A673 (cell line): ENCODE measurements around the gene ARHGAP5. TPM values are rescaled to one million over a fixed set of nuclear protein-coding genes. Genes with fewer than 3 reads are reported as not detected.
A peak's percentile ranks its signal among the peaks of the same experiment; 100 is the strongest.
"Not testable (repeated sequence)": the region's sequence is repeated elsewhere in the genome, so short reads cannot be mapped to it uniquely, and the experiment has no call there.

ENCODE experiments used
- BruUV-seq: library from RNA; stranded (reverse); fragments of 400-500 nt; replicated peaks from 2 replicates; lab custom pipeline; 2021; lab: Mats Ljungman, UMichigan
- CTCF ChIA-PET: fragments of 300-600 bp; sonication (Branson Sonifier 250); formaldehyde crosslinking; loops from one replicate; lab custom pipeline; 2022; ENCODE audit warnings: antibody characterized with exemption; lab: Charles Lee
- POLR2A ChIA-PET: fragments of 300-600 bp; sonication (Branson Sonifier 250); formaldehyde crosslinking; loops from one replicate; lab custom pipeline; 2022; ENCODE audit warnings: antibody characterized with exemption; ENCODE audit not compliant: low non-redundant PET; lab: Charles Lee
- DNase-seq: peaks from one replicate; pipeline ENCODE4 v3.0.0-alpha.2; 2015; ENCODE audit warnings: low spot score
- H3K27ac ChIP-seq: fragments of 200-600 bp; sonication (generic); 2 replicates; pipeline ENCODE4 v1.5.1; 2016; ENCODE audit warnings: mixed run types, low read depth, mild to moderate bottlenecking, mixed read lengths, antibody characterized with exemption, low read length; ENCODE audit not compliant: poor library complexity, severe bottlenecking
- H3K27me3 ChIP-seq: fragments of 200-600 bp; sonication (generic); replicated peaks from 2 replicates; pipeline ENCODE4 v1.6.1; 2017; ENCODE audit warnings: mixed run types, low read depth, mild to moderate bottlenecking, mixed read lengths, antibody characterized with exemption, low read length; ENCODE audit not compliant: insufficient read depth, poor library complexity
- H3K36me3 ChIP-seq: fragments of 200-600 bp; sonication (generic); 2 replicates; pipeline ENCODE4 v1.6.1; 2016; ENCODE audit warnings: mixed run types, mild to moderate bottlenecking, mixed read lengths, antibody characterized with exemption, low read length; ENCODE audit not compliant: insufficient read depth, poor library complexity, severe bottlenecking
- H3K4me1 ChIP-seq: fragments of 200-600 bp; sonication (generic); 2 replicates; pipeline ENCODE4 v1.6.1; 2017; ENCODE audit warnings: mixed run types, mild to moderate bottlenecking, mixed read lengths, antibody characterized with exemption, low read length; ENCODE audit not compliant: insufficient read depth, poor library complexity, severe bottlenecking
- H3K4me3 ChIP-seq: fragments of 200-600 bp; sonication (generic); 2 replicates; pipeline ENCODE4 v1.5.1; 2016; ENCODE audit warnings: low read depth, mixed run types, mild to moderate bottlenecking, mixed read lengths, low read length; ENCODE audit not compliant: poor library complexity, severe bottlenecking
- H3K9me3 ChIP-seq: fragments of 200-600 bp; sonication (generic); 2 replicates; pipeline ENCODE4 v1.6.1; 2016; ENCODE audit warnings: mixed run types, low read depth, mild to moderate bottlenecking, mixed read lengths, antibody characterized with exemption, low read length; ENCODE audit not compliant: poor library complexity, severe bottlenecking
- CTCF ChIP-seq: fragments of 300-800, 200-600 bp; sonication (generic); conservative IDR thresholded peaks from 2 replicates; pipeline ENCODE4 v1.5.1; 2017; ENCODE audit warnings: low read depth, mild to moderate bottlenecking, antibody characterized with exemption, low read length, moderate library complexity, mixed read lengths
- EZH2 ChIP-seq: fragments of 200-600 bp; sonication (generic); IDR thresholded peaks from 2 replicates; pipeline ENCODE4 v1.6.1; 2017; ENCODE audit warnings: borderline replicate concordance, low read depth, mild to moderate bottlenecking, mixed read lengths, antibody characterized with exemption, low read length; ENCODE audit not compliant: poor library complexity, severe bottlenecking
- intact Hi-C: fragments of 100-400 bp; cut with micrococcal nuclease; formaldehyde crosslinking; loops from one replicate; pipeline ENCODE4 v1.10.0; 2022; ENCODE audit not compliant: unreplicated experiment
- total RNA-seq: library from RNA; stranded (reverse); gene quantifications from 2 replicates; pipeline ENCODE4 v1.2.3, GENCODE V29; 2021

Gene ARHGAP5
- total RNA-seq, 1 experiment from 2014 or later, result 51.3 TPM

DNA sequence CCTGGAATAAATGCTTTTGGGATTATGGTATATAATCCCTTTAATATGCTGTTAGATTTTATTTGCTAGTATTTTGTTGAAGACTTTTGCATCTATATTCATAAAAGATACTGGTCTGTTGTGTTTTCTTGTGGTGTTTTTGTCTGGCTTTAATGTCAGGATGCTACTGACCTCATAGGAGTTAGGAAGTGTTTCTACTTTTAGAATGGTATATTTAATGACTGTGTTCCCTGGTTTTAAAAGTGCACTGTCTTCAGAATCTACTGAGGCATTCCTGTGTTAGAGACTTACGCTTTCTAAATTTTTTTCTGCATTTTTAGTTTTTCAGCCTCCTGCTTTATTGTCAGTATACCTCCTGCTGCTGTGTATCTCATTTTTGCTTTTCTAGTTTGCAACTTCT, 51.6 kb downstream of the ARHGAP5 start:
- no peaks in the 10 kb centered on the region for H3K27me3 ChIP-seq
- ChIA-PET POLR2A (no interaction called here), CTCF (no interaction called here)
- DNase-seq, result no peak
- H3K36me3 ChIP-seq, result no peaks in the 10 kb centered on the region
- no peak overlapping the region for H3K4me3 ChIP-seq
- no TSS peak for BruUV-seq
- no peaks in the 10 kb centered on the region for H3K9me3 ChIP-seq
- no peak for TF ChIP-seq CTCF
- TF ChIP-seq EZH2, result no peak
- intact Hi-C loops, result no loop called here
- peaks cover 6% of the 10 kb centered on the region for H3K4me1 ChIP-seq
- H3K27ac ChIP-seq, result no peak overlapping the region

GRCh38 chr14:32129124-32129523, 52.0 kb downstream of the ARHGAP5 start:
- ChIA-PET CTCF (no interaction called here), POLR2A (no interaction called here)
- Histone ChIP-seq H3K27me3 (no peaks in the 10 kb centered on the region), H3K4me1 (peaks cover 10% of the 10 kb centered on the region), H3K4me3 (no peak overlapping the region), H3K9me3 (no peaks in the 10 kb centered on the region), H3K36me3 (no peaks in the 10 kb centered on the region), H3K27ac (no peak overlapping the region)
- no TSS peak for BruUV-seq
- no peak for DNase-seq
- intact Hi-C loops, result no loop called here
- no peak for TF ChIP-seq EZH2

DNA sequence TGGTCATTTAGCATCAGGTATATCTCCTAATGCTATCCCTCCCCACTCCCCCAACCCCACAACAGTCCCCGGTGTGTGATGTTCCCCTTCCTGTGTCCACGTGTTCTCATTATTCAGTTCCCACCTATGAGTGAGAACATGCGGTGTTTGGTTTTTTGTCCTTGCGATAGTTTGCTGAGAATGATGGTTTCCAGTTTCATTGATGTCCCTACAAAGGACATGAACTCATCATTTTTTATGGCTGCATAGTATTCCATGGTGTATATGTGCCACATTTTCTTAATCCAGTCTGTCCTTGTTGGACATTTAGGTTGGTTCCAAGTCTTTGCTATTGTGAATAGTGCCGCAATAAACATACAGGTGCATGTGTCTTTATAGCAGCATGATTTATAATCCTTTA, 54.6 kb downstream of the ARHGAP5 start:
- peaks cover 15% of the 10 kb centered on the region for H3K4me1 ChIP-seq
- intact Hi-C loops, H3K27me3 ChIP-seq, BruUV-seq, H3K4me3 ChIP-seq, POLR2A ChIA-PET, CTCF ChIA-PET, H3K36me3 ChIP-seq, DNase-seq, H3K27ac ChIP-seq, H3K9me3 ChIP-seq: not testable (repeated sequence)

GRCh38 chr14:32134448-32135097, 57.5 kb downstream of the ARHGAP5 start:
- Histone ChIP-seq H3K36me3 (peaks cover 6% of the 10 kb centered on the region), H3K9me3 (peaks cover 18% of the 10 kb centered on the region), H3K27ac (no peak overlapping the region), H3K27me3 (no peaks in the 10 kb centered on the region), H3K4me3 (no peak overlapping the region), H3K4me1 (peaks cover 9% of the 10 kb centered on the region)
- BruUV-seq, result no TSS peak
- intact Hi-C loops, result no loop called here
- CTCF ChIA-PET, result no interaction called here
- POLR2A ChIA-PET, result no interaction called here
- TF ChIP-seq CTCF, result no peak
- TF ChIP-seq EZH2, result no peak
- DNase-seq, result peak; percentile 65
